Fibroblast of skin of left biceps (primary cell): ENCODE data around the gene TANGO2.
"Not testable (repeated sequence)": the region's sequence is repeated elsewhere in the genome, so short reads cannot be mapped to it uniquely, and the experiment has no call there.

Source experiments
- DNase-seq, 2 experiments: peaks; one replicate each; pipeline ENCODE4 v3.0.0-alpha.2; 2013; ENCODE audit warnings: low read depth in 2 of 2

TANGO2 gene

GRCh38 chr22:20063271-20064139 lies 42.6 kb downstream of the TANGO2 start:
- no peak for DNase-seq

GRCh38 chr22:20064140-20064480 lies 43.2 kb downstream of the TANGO2 start:
- DNase-seq = no peak

GRCh38 chr22:20064545-20065262 lies 43.8 kb downstream of the TANGO2 start:
- no peak for DNase-seq

GRCh38 chr22:20065896-20066616 lies 45.1 kb downstream of the TANGO2 start:
- no peak for DNase-seq

GRCh38 chr22:20066617-20067383 lies 45.9 kb downstream of the TANGO2 start:
- DNase-seq = no peak

- DNase-seq = not testable (repeated sequence)
Observed at GRCh38 chr22:20067384-20067682, 46.4 kb downstream of the TANGO2 start.

GRCh38 chr22:20068640-20069039 lies 47.7 kb downstream of the TANGO2 start:
- DNase-seq = no peak

GRCh38 chr22:20069331-20070042 lies 48.6 kb downstream of the TANGO2 start:
- no peak for DNase-seq

- no peak for DNase-seq
Observed at GRCh38 chr22:20071524-20071972, 50.6 kb downstream of the TANGO2 start.

- DNase-seq = no peak
Observed at GRCh38 chr22:20076627-20077172, 55.8 kb downstream of the TANGO2 start.

- DNase-seq = peak; percentile 89 to 91
Observed at GRCh38 chr22:20079745-20080444, 59.0 kb downstream of the TANGO2 start, which contains the start of gene DGCR8. Gene DGCR8, plus strand, starts transcription at chr22:20080241. Its CDS starts 5,723 bp downstream, at chr22:20085964.

GRCh38 chr22:20080445-20080775 lies 59.5 kb downstream of the TANGO2 start:
- DNase-seq = peak in 1 of 2 experiments; percentile 8

GRCh38 chr22:20080776-20081654 lies 60.1 kb downstream of the TANGO2 start:
- DNase-seq = peak in 1 of 2 experiments; percentile 4

- no peak for DNase-seq
Observed at GRCh38 chr22:20083157-20083890, 62.4 kb downstream of the TANGO2 start.

- DNase-seq = no peak
Observed at GRCh38 chr22:20083891-20084546, 63.1 kb downstream of the TANGO2 start.

- DNase-seq = no peak
Observed at GRCh38 chr22:20084547-20085413, 63.9 kb downstream of the TANGO2 start.

- DNase-seq = no peak
Observed at GRCh38 chr22:20085651-20086050, 64.7 kb downstream of the TANGO2 start.
